Measurements from ENCODE around the gene SPRR2E.

DNA sequence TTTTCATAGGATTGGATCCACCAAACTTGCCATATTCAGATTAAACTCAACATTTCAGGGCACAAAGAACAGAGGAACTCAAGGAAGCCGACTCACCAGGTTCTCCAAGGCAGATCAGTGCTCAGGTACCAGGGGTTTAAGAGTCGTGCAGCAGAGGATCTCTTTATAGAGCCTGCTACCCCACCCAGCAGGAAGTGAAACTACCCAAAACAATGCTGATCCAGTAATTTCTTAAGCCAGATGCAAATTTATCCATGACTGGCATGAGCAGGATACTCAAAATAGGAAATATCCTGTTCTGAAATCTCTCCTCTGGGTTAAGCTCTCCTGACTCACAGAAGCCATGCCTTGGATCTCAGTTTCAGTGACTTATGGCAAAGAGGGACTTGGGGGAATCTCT is 37.0 kb downstream of the SPRR2E start, which contains the start of gene SPRR2A:
- TF ChIP-seq, protein P1, sequence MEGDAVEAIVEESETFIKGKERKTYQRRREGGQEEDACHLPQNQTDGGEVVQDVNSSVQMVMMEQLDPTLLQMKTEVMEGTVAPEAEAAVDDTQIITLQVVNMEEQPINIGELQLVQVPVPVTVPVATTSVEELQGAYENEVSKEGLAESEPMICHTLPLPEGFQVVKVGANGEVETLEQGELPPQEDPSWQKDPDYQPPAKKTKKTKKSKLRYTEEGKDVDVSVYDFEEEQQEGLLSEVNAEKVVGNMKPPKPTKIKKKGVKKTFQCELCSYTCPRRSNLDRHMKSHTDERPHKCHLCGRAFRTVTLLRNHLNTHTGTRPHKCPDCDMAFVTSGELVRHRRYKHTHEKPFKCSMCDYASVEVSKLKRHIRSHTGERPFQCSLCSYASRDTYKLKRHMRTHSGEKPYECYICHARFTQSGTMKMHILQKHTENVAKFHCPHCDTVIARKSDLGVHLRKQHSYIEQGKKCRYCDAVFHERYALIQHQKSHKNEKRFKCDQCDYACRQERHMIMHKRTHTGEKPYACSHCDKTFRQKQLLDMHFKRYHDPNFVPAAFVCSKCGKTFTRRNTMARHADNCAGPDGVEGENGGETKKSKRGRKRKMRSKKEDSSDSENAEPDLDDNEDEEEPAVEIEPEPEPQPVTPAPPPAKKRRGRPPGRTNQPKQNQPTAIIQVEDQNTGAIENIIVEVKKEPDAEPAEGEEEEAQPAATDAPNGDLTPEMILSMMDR (IDR thresholded peaks at IDR 0.05), result no peak
- no peak for TF ChIP-seq POLR2A (IDR thresholded peaks at IDR 0.05)

Measured in body of pancreas (tissue), 4 donors.